WTC11 (cell line): Measurements from ENCODE around the gene MON2. TPM values are rescaled to one million over a fixed set of nuclear protein-coding genes. Genes with fewer than 3 reads are reported as not detected.

ENCODE experiments used
- ATAC-seq: fragments of 200-7000 bp; cut with Tn5 transposase; 2 replicates; pipeline ENCODE4 v1.10.0; 2021; ENCODE audit warnings: mild to moderate bottlenecking, moderate library complexity
- CTCF ChIA-PET: fragments of 300-600 bp; sonication (Branson Sonifier 250); formaldehyde crosslinking; loops from one replicate; lab custom pipeline; 2021; ENCODE audit warnings: antibody characterized with exemption; lab: Charles Lee
- POLR2A ChIA-PET: fragments of 350-600 bp; sonication (Branson Sonifier 250); formaldehyde crosslinking; loops from one replicate; lab custom pipeline; 2021; ENCODE audit warnings: antibody characterized with exemption; lab: Charles Lee
- DNase-seq: peaks from one replicate; pipeline ENCODE4 v3.0.0; 2021; ENCODE audit warnings: low spot score
- H3K27ac Mint-ChIP-seq: 2 replicates; pipeline ENCODE4 v1.8.0; 2021; ENCODE audit warnings: mixed read lengths
- H3K27me3 Mint-ChIP-seq: 2 replicates; pipeline ENCODE4 v1.8.0; 2021; ENCODE audit warnings: low read depth, mild to moderate bottlenecking, moderate library complexity, mixed read lengths
- H3K36me3 Mint-ChIP-seq: 2 replicates; pipeline ENCODE4 v1.8.0; 2021; ENCODE audit warnings: mixed read lengths
- H3K4me1 Mint-ChIP-seq: 2 replicates; pipeline ENCODE4 v1.8.0; 2022; ENCODE audit warnings: mixed read lengths
- H3K4me3 Mint-ChIP-seq: 2 replicates; pipeline ENCODE4 v1.8.0; 2021; ENCODE audit warnings: mild to moderate bottlenecking, moderate library complexity, mixed read lengths
- H3K9me3 Mint-ChIP-seq: 2 replicates; pipeline ENCODE4 v1.8.0; 2021; ENCODE audit warnings: mixed read lengths
- CREB1 ChIP-seq: sonication (generic); formaldehyde crosslinking; IDR thresholded peaks from 2 replicates; pipeline ENCODE4 v1.8.0; 2023; ENCODE audit warnings: mild to moderate bottlenecking, missing genetic modification reagents
- E2F4 ChIP-seq: sonication (generic); formaldehyde crosslinking; IDR thresholded peaks from 2 replicates; pipeline ENCODE4 v1.8.1; 2022; ENCODE audit warnings: low read depth, mild to moderate bottlenecking, moderate library complexity, missing genetic modification reagents, borderline replicate concordance
- EMX1 ChIP-seq: fragments of 250-450 bp; sonication (Bioruptor Pico); IDR thresholded peaks from 2 replicates; pipeline ENCODE4 v1.8.0; 2021; ENCODE audit warnings: mild to moderate bottlenecking
- ESRRA ChIP-seq: sonication (generic); formaldehyde crosslinking; IDR thresholded peaks from 2 replicates; pipeline ENCODE4 v1.8.1; 2022; ENCODE audit warnings: mild to moderate bottlenecking, missing genetic modification reagents, borderline replicate concordance
- FOXP4 ChIP-seq: sonication (generic); formaldehyde crosslinking; IDR thresholded peaks from 2 replicates; pipeline ENCODE4 v1.8.0; 2022; ENCODE audit warnings: mild to moderate bottlenecking, missing genetic modification reagents
- NFYB ChIP-seq: sonication (generic); formaldehyde crosslinking; conservative IDR thresholded peaks from 2 replicates; pipeline ENCODE4 v1.8.0; 2022; ENCODE audit warnings: low read depth, missing genetic modification reagents
- NR1H2 ChIP-seq: sonication (generic); formaldehyde crosslinking; IDR thresholded peaks from 2 replicates; pipeline ENCODE4 v1.9.0; 2021; ENCODE audit warnings: mild to moderate bottlenecking, moderate library complexity, missing genetic modification reagents
- NR3C1 ChIP-seq: sonication (generic); formaldehyde crosslinking; conservative IDR thresholded peaks from 2 replicates; pipeline ENCODE4 v1.8.1; 2023; ENCODE audit warnings: low read depth, mild to moderate bottlenecking, missing genetic modification reagents
- SMAD3 ChIP-seq: sonication (generic); formaldehyde crosslinking; IDR thresholded peaks from 2 replicates; pipeline ENCODE4 v1.8.0; 2022; ENCODE audit warnings: missing genetic modification reagents, mild to moderate bottlenecking, borderline replicate concordance
- TCF7 ChIP-seq: sonication (generic); formaldehyde crosslinking; IDR thresholded peaks from 2 replicates; pipeline ENCODE4 v1.8.0; 2022; ENCODE audit warnings: mild to moderate bottlenecking, low read depth, missing genetic modification reagents, moderate library complexity
- ZNF263 ChIP-seq: sonication (generic); formaldehyde crosslinking; IDR thresholded peaks from 2 replicates; pipeline ENCODE4 v1.8.1; 2022; ENCODE audit warnings: low read depth, mild to moderate bottlenecking, moderate library complexity, missing genetic modification reagents
- ZNF532 ChIP-seq: fragments of 250-450 bp; sonication (Bioruptor Pico); IDR thresholded peaks from 2 replicates; pipeline ENCODE4 v1.9.0; 2021; ENCODE audit warnings: mild to moderate bottlenecking, borderline replicate concordance
- total RNA-seq: library from RNA; stranded (reverse); gene quantifications from 3 replicates; pipeline ENCODE4 v1.2.3, GENCODE V29; 2021
- TF ChIP-seq, protein P1 (sequence below): sonication (generic); formaldehyde crosslinking; IDR thresholded peaks from 2 replicates; pipeline ENCODE4 v1.8.1; 2023; ENCODE audit warnings: mild to moderate bottlenecking, missing genetic modification reagents, moderate library complexity
- TF ChIP-seq, protein P2 (sequence below): sonication (generic); formaldehyde crosslinking; IDR thresholded peaks from 2 replicates; pipeline ENCODE4 v1.8.0; 2023; ENCODE audit warnings: mild to moderate bottlenecking, missing genetic modification reagents
- TF ChIP-seq, protein P3 (sequence below): sonication (generic); formaldehyde crosslinking; IDR thresholded peaks from 2 replicates; pipeline ENCODE4 v1.8.1; 2022; ENCODE audit warnings: low read depth, missing genetic modification reagents, borderline replicate concordance
- TF ChIP-seq, protein P4 (sequence below): fragments of 250-450 bp; sonication (Bioruptor Pico); IDR thresholded peaks from 2 replicates; pipeline ENCODE4 v2.1.2; 2022; ENCODE audit warnings: mild to moderate bottlenecking, moderate library complexity

MON2 gene
- total RNA-seq, 1 experiment from 2014 or later = 25.8 TPM

DNA sequence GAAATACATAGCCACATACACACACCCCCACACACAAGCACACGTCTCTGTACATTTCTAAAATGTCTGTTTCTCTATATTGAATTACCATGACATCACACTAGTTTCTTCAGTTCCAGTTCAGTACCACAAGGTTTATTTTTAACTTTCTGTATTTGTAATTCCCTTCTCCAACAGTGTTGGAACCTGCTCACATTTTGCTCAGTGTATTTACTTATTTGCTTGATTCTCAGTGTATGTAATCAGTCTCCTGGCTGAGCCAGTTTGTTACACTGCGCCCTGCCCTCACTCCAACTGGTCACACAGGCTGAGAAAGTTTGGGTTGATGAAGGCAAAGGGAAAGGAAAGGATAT, 67.1 kb downstream of the MON2 start (continued):
- TF ChIP-seq EMX1 (CRISPR knock-in tag) (no peak), FOXP4 (CRISPR knock-in tag) (no peak), SMAD3 (no peak), ZNF263 (no peak), CREB1 (no peak), ESRRA (CRISPR knock-in tag) (no peak), NFYB (CRISPR knock-in tag) (no peak), E2F4 (CRISPR knock-in tag) (no peak)
- TF ChIP-seq, protein P1, sequence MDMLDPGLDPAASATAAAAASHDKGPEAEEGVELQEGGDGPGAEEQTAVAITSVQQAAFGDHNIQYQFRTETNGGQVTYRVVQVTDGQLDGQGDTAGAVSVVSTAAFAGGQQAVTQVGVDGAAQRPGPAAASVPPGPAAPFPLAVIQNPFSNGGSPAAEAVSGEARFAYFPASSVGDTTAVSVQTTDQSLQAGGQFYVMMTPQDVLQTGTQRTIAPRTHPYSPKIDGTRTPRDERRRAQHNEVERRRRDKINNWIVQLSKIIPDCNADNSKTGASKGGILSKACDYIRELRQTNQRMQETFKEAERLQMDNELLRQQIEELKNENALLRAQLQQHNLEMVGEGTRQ (CRISPR knock-in tag) = no peak
- TF ChIP-seq, protein P2, sequence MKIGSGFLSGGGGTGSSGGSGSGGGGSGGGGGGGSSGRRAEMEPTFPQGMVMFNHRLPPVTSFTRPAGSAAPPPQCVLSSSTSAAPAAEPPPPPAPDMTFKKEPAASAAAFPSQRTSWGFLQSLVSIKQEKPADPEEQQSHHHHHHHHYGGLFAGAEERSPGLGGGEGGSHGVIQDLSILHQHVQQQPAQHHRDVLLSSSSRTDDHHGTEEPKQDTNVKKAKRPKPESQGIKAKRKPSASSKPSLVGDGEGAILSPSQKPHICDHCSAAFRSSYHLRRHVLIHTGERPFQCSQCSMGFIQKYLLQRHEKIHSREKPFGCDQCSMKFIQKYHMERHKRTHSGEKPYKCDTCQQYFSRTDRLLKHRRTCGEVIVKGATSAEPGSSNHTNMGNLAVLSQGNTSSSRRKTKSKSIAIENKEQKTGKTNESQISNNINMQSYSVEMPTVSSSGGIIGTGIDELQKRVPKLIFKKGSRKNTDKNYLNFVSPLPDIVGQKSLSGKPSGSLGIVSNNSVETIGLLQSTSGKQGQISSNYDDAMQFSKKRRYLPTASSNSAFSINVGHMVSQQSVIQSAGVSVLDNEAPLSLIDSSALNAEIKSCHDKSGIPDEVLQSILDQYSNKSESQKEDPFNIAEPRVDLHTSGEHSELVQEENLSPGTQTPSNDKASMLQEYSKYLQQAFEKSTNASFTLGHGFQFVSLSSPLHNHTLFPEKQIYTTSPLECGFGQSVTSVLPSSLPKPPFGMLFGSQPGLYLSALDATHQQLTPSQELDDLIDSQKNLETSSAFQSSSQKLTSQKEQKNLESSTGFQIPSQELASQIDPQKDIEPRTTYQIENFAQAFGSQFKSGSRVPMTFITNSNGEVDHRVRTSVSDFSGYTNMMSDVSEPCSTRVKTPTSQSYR (CRISPR knock-in tag) = no peak
- TF ChIP-seq, protein P3, sequence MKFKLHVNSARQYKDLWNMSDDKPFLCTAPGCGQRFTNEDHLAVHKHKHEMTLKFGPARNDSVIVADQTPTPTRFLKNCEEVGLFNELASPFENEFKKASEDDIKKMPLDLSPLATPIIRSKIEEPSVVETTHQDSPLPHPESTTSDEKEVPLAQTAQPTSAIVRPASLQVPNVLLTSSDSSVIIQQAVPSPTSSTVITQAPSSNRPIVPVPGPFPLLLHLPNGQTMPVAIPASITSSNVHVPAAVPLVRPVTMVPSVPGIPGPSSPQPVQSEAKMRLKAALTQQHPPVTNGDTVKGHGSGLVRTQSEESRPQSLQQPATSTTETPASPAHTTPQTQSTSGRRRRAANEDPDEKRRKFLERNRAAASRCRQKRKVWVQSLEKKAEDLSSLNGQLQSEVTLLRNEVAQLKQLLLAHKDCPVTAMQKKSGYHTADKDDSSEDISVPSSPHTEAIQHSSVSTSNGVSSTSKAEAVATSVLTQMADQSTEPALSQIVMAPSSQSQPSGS (CRISPR knock-in tag) = no peak

DNA sequence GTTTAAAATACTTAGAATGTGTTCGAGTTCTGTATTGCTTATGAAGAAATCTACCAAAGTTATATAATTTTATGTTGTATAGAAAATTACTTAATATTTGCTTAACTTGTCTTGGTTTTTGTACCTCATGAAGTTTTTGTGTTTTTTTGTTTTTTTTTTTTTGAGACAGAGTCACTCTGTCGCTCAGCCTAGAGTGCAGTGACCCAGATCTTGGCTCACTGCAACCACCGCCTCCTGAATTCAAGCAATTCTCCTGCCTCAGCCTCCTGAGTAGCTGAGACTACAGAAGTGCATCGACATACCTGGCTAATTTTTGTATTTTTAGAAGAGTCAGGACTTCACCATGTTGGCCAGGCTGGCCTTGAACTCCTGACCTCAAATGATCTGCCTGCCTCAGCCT, 69.9 kb downstream of the MON2 start:
- H3K4me3 Mint-ChIP-seq = no peak overlapping the region
- TF ChIP-seq, protein P4, sequence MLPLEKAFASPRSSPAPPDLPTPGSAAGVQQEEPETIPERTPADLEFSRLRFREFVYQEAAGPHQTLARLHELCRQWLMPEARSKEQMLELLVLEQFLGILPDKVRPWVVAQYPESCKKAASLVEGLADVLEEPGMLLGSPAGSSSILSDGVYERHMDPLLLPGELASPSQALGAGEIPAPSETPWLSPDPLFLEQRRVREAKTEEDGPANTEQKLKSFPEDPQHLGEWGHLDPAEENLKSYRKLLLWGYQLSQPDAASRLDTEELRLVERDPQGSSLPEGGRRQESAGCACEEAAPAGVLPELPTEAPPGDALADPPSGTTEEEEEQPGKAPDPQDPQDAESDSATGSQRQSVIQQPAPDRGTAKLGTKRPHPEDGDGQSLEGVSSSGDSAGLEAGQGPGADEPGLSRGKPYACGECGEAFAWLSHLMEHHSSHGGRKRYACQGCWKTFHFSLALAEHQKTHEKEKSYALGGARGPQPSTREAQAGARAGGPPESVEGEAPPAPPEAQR (CRISPR knock-in tag) = no peak
- TF ChIP-seq NR1H2 (CRISPR knock-in tag) (no peak), TCF7 (CRISPR knock-in tag) (no peak), NR3C1 (CRISPR knock-in tag) (no peak), ZNF532 (CRISPR knock-in tag) (no peak)
- TF ChIP-seq, protein P3 (CRISPR knock-in tag) = no peak
- H3K27me3 Mint-ChIP-seq = no peaks in the 10 kb centered on the region
- H3K9me3 Mint-ChIP-seq = no peaks in the 10 kb centered on the region
- H3K27ac Mint-ChIP-seq = no peak overlapping the region
- peaks cover 16% of the 10 kb centered on the region for H3K36me3 Mint-ChIP-seq
- ChIA-PET POLR2A (no interaction called here), CTCF (interaction anchor here (0.7 kb wide), 1 partner anchor 17 kb away, joined by 3 read pairs; no protein-coding TSS in a partner anchor)
- DNase-seq = no peak
- H3K4me1 Mint-ChIP-seq = no peaks in the 10 kb centered on the region
- no peak for ATAC-seq
